OCI-LY1 (cell line): ENCODE measurements around the gene PDE2A.

Experiments used
- H2AFZ ChIP-seq: fragments of 200-600 bp; sonication (generic), shearing (Covaris generic); 2 replicates; pipeline ENCODE4 v1.6.0; 2014; ENCODE audit warnings: antibody characterized with exemption, mild to moderate bottlenecking, low read length
- H3F3A ChIP-seq: fragments of 200-600 bp; sonication (generic), shearing (Covaris generic); 2 replicates; pipeline ENCODE4 v1.6.0; 2014; ENCODE audit warnings: mild to moderate bottlenecking, antibody characterized with exemption, low read length, moderate library complexity; ENCODE audit not compliant: insufficient read depth
- H3K27ac ChIP-seq: fragments of 200-600 bp; sonication (generic); 2 replicates; pipeline ENCODE4 v1.5.1; 2014; ENCODE audit warnings: low read length, mixed run types, mild to moderate bottlenecking, low read depth; ENCODE audit not compliant: poor library complexity, severe bottlenecking
- H3K27me3 ChIP-seq: fragments of 200-600 bp; sonication (generic); 2 replicates; pipeline ENCODE4 v1.6.0; 2014; ENCODE audit warnings: antibody characterized with exemption, mild to moderate bottlenecking, low read length, moderate library complexity; ENCODE audit not compliant: insufficient read depth
- H3K36me3 ChIP-seq: fragments of 200-600 bp; sonication (generic); 2 replicates; pipeline ENCODE4 v1.6.1; 2014; ENCODE audit warnings: mild to moderate bottlenecking, antibody characterized with exemption, low read length, moderate library complexity, mixed read lengths; ENCODE audit not compliant: insufficient read depth
- H3K4me1 ChIP-seq: fragments of 200-600 bp; sonication (generic); 2 replicates; pipeline ENCODE4 v1.5.1; 2014; ENCODE audit warnings: mild to moderate bottlenecking, low read length, moderate library complexity; ENCODE audit not compliant: insufficient read depth, severe bottlenecking
- H3K4me2 ChIP-seq: fragments of 200-600 bp; sonication (generic), shearing (Covaris generic); 2 replicates; pipeline ENCODE4 v1.6.1; 2014; ENCODE audit warnings: low read length
- H3K4me3 ChIP-seq: fragments of 200-600 bp; sonication (generic); 2 replicates; pipeline ENCODE4 v1.5.1; 2014; ENCODE audit warnings: low read length, low read depth, mild to moderate bottlenecking, mixed read lengths; ENCODE audit not compliant: poor library complexity, severe bottlenecking
- H3K79me2 ChIP-seq: fragments of 200-600 bp; shearing (Covaris generic); 2 replicates; pipeline ENCODE4 v1.6.1; 2016; ENCODE audit warnings: mixed run types, low read length, mixed read lengths; ENCODE audit not compliant: insufficient read depth
- H3K9ac ChIP-seq: fragments of 200-600 bp; sonication (generic), shearing (Covaris generic); 2 replicates; pipeline ENCODE4 v1.6.1; 2014; ENCODE audit warnings: mild to moderate bottlenecking, low read length, mixed read lengths
- H3K9me2 ChIP-seq: fragments of 200-600 bp; sonication (generic), shearing (Covaris generic); 2 replicates; pipeline ENCODE4 v1.6.1; 2014; ENCODE audit warnings: low read depth, mild to moderate bottlenecking, low read length, mixed read lengths
- H3K9me3 ChIP-seq: fragments of 200-600 bp; shearing (Covaris generic); 2 replicates; pipeline ENCODE4 v1.6.1; 2014; ENCODE audit warnings: low read length, mixed read lengths
- H4K20me1 ChIP-seq: fragments of 200-600 bp; sonication (generic), shearing (Covaris generic); 2 replicates; pipeline ENCODE4 v1.6.0; 2016; ENCODE audit warnings: mild to moderate bottlenecking, low read length; ENCODE audit not compliant: insufficient read depth
- CTCF ChIP-seq: fragments of 200-600 bp; sonication (generic), shearing (Covaris generic); IDR thresholded peaks from 2 replicates; pipeline ENCODE4 v1.5.1; 2017; ENCODE audit warnings: mild to moderate bottlenecking, antibody characterized with exemption, low read length, moderate library complexity, mixed read lengths
- EZH2 ChIP-seq: fragments of 200-600 bp; sonication (generic), shearing (Covaris generic); IDR thresholded peaks from 2 replicates; pipeline ENCODE4 v1.8.0; 2017; ENCODE audit warnings: borderline replicate concordance, mixed run types, mild to moderate bottlenecking, antibody characterized with exemption, low read length, moderate library complexity, mixed read lengths

PDE2A gene

GRCh38 chr11:72631806-72632731 lies 42.2 kb downstream of the PDE2A start:
- H3K9me3 ChIP-seq: no peaks in the 10 kb centered on the region
- H3K36me3 ChIP-seq: no peaks in the 10 kb centered on the region
- no peaks in the 10 kb centered on the region for H3F3A ChIP-seq
- H2AFZ ChIP-seq: no peak overlapping the region
- 0 out of 2 replicates have a peak, but pooled peaks cover 8% of the 10 kb centered on the region for H3K27me3 ChIP-seq
- no peak overlapping the region for H3K4me2 ChIP-seq
- H3K4me1 ChIP-seq: no peaks in the 10 kb centered on the region
- no peaks in the 10 kb centered on the region for H3K9me2 ChIP-seq
- H4K20me1 ChIP-seq: no peaks in the 10 kb centered on the region
- TF ChIP-seq CTCF: no peak
- TF ChIP-seq EZH2: no peak
- H3K79me2 ChIP-seq: no peaks in the 10 kb centered on the region
- H3K9ac ChIP-seq: no peak overlapping the region
- no peak overlapping the region for H3K4me3 ChIP-seq
- no peak overlapping the region for H3K27ac ChIP-seq

- H3K9me3 ChIP-seq: no peaks in the 10 kb centered on the region
- H3K4me3 ChIP-seq: no peak overlapping the region
- no peaks in the 10 kb centered on the region for H3K4me1 ChIP-seq
- no peak overlapping the region for H2AFZ ChIP-seq
- no peak overlapping the region for H3K4me2 ChIP-seq
- no peak overlapping the region for H3K9ac ChIP-seq
- H3K79me2 ChIP-seq: no peaks in the 10 kb centered on the region
- no peaks in the 10 kb centered on the region for H3K36me3 ChIP-seq
- no peak overlapping the region for H3K27ac ChIP-seq
- TF ChIP-seq EZH2 (no peak), CTCF (no peak)
- H3K27me3 ChIP-seq: 0 out of 2 replicates have a peak, but pooled peaks cover 8% of the 10 kb centered on the region
- no peaks in the 10 kb centered on the region for H3K9me2 ChIP-seq
- H3F3A ChIP-seq: no peaks in the 10 kb centered on the region
- no peaks in the 10 kb centered on the region for H4K20me1 ChIP-seq
Measured at GRCh38 chr11:72630104-72630852, 43.9 kb downstream of the PDE2A start.

- Histone ChIP-seq H2AFZ (no peak overlapping the region), H3K36me3 (no peaks in the 10 kb centered on the region), H3F3A (no peaks in the 10 kb centered on the region), H4K20me1 (no peaks in the 10 kb centered on the region), H3K27me3 (0 out of 2 replicates have a peak, but pooled peaks cover 5% of the 10 kb centered on the region), H3K79me2 (no peaks in the 10 kb centered on the region), H3K27ac (no peak overlapping the region), H3K4me3 (no peak overlapping the region), H3K9me3 (no peaks in the 10 kb centered on the region), H3K4me1 (no peaks in the 10 kb centered on the region), H3K9me2 (no peaks in the 10 kb centered on the region), H3K4me2 (no peak overlapping the region), H3K9ac (no peak overlapping the region)
- no peak for TF ChIP-seq EZH2
- TF ChIP-seq CTCF: no peak
Measured at GRCh38 chr11:72629266-72629665, 45.0 kb downstream of the PDE2A start.
